Esophagus squamous epithelium (tissue), 5 donors: ENCODE results near the gene OPRM1. TPM values are rescaled to one million over a fixed set of nuclear protein-coding genes. Genes with fewer than 3 reads are reported as not detected.

Experiments used
- DNase-seq: peaks from one replicate; lab custom pipeline; 2025; lab: John Stamatoyannopoulos, UW
- H3K27ac ChIP-seq, 4 donors: fragments of 200-600 bp; sonication (generic); one replicate each; pipeline ENCODE4 v1.5.1; 2016 to 2019; ENCODE audit warnings: mild to moderate bottlenecking in 1 of 4
- H3K27me3 ChIP-seq, 4 donors: fragments of 200-600 bp; sonication (generic); 1 replicate in 3 of 4; 2 replicates in 1 of 4; pipeline versions ENCODE4 v1.5.1 to v1.6.0; 2017 to 2021; ENCODE audit warnings: antibody characterized with exemption in 1 of 4
- H3K36me3 ChIP-seq, 3 donors: fragments of 200-600 bp; sonication (generic); one replicate each; pipeline ENCODE4 v1.5.1; 2016 to 2019
- H3K4me1 ChIP-seq, 3 donors: fragments of 200-600 bp; sonication (generic); one replicate each; pipeline ENCODE4 v1.5.1; 2017 to 2019
- H3K4me3 ChIP-seq, 4 donors: fragments of 200-600 bp; sonication (generic); 1 replicate in 3 of 4; 2 replicates in 1 of 4; pipeline ENCODE4 v1.5.1; 2016 to 2019; ENCODE audit warnings: mild to moderate bottlenecking in 2 of 4, moderate library complexity in 1 of 4
- H3K9me3 ChIP-seq, 3 donors: fragments of 200-600 bp; sonication (generic); one replicate each; pipeline ENCODE4 v1.5.1; 2016 to 2019
- POLR2A ChIP-seq, 4 donors: fragments of 450-650 bp; IDR thresholded peaks; one replicate each; pipeline ENCODE4 v1.6.1; 2017; ENCODE audit warnings: antibody characterized with exemption in 4 of 4, mild to moderate bottlenecking in 4 of 4, moderate library complexity in 3 of 4
- WGBS, 2 donors: methylation state at CpG; one replicate each; pipeline ENCODE4 v1.1.5; 2018; 5-methylcytosine and 5-hydroxymethylcytosine counted together
- intact Hi-C: fragments of 100-400 bp; cut with DNase I; formaldehyde crosslinking; loops from one replicate; pipeline ENCODE4 v1.15.0; 2022
- total RNA-seq, 4 donors: library from RNA; depleted of rRNA; stranded (reverse); fragments of >200 nt; gene quantifications; one replicate each; pipeline ENCODE4 v1.1.0, GENCODE V29; 2016
- TF ChIP-seq, protein P1 (sequence below), 6 experiments: fragments of 450-650 bp in 4 of 6; fragments of 200-600 bp in 2 of 6; sonication (generic) in 2 of 6; IDR thresholded peaks; one replicate each; pipeline ENCODE4 v1.5.1; 2016 to 2019; ENCODE audit warnings: antibody characterized with exemption in 6 of 6, mild to moderate bottlenecking in 4 of 6, moderate library complexity in 4 of 6
- donor health status: DM: yes; HTN: yes; CAD: no.

OPRM1 gene
- total RNA-seq, 4 donors from 2014 or later, result not detected

DNA sequence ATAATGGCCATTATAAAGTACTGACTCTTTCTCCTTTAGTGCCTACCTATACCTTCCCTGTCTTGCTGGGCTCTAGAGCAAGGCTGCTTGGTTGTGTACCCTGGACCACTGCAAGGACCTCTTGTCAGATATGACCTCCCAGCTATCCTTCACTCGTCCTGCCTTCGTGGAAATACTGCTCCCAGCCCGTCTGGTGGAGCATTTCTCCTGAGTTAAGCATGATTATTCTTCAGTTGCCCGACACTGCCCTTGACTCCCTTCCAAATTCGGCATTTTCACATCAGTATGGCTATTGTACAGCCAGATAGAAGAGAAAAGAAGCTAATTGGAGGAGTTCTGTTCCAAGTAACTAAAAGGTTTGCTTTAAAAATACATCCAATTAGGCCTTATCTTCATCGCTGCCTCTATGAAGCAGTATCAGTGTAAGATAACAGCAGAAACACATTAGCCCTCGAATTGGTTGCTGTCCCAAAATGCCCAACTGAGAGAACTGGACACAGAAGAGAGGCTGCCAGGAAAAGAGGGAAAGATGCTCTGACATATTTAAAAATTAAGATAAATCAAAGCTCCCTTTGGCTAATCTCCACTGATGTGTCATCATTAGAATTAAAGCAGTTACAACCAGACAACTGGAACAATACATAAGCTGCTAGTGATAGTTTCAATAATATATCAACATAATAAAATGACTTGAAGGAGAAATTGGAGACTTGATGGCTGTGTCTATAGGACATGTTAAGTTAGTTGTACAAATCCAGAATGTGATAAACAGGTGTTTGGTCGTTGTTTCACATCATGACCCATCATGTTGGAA, 54.4 kb downstream of the OPRM1 start:
- intact Hi-C loops, result no loop called here
- no peak overlapping the region for H3K4me3 ChIP-seq
- 59 to 69% methylated on average over 8 of the region's 8 CpGs for WGBS, 2 donors

DNA sequence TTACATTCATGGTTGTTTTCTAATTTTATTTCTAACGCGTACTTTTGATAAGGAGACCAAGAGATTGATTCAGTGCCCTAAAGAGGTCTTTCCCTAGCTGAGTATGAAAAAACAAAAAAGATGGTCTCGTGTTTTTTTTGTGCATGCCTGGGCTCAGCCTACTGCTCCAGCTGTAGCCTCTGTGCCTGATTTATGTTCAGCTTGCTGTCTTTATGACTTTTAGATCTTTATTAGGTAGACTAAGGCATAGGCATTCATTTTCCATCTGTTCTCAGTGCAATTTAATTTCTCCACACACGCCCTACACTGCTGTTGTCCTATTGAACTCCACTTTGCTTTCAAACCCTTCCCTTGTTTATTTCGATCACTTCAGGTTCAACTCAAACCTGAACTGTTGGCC, 56.5 kb downstream of the OPRM1 start:
- WGBS, 2 donors, result 82 to 90% methylated on average over 5 of the region's 5 CpGs
- Histone ChIP-seq H3K27me3 (no peaks in the 10 kb centered on the region), H3K9me3 (no peaks in the 10 kb centered on the region), H3K27ac (no peak overlapping the region), H3K4me3 (no peak overlapping the region), H3K4me1 (no peaks in the 10 kb centered on the region), H3K36me3 (no peaks in the 10 kb centered on the region)
- DNase-seq, result no peak
- TF ChIP-seq, protein P1, sequence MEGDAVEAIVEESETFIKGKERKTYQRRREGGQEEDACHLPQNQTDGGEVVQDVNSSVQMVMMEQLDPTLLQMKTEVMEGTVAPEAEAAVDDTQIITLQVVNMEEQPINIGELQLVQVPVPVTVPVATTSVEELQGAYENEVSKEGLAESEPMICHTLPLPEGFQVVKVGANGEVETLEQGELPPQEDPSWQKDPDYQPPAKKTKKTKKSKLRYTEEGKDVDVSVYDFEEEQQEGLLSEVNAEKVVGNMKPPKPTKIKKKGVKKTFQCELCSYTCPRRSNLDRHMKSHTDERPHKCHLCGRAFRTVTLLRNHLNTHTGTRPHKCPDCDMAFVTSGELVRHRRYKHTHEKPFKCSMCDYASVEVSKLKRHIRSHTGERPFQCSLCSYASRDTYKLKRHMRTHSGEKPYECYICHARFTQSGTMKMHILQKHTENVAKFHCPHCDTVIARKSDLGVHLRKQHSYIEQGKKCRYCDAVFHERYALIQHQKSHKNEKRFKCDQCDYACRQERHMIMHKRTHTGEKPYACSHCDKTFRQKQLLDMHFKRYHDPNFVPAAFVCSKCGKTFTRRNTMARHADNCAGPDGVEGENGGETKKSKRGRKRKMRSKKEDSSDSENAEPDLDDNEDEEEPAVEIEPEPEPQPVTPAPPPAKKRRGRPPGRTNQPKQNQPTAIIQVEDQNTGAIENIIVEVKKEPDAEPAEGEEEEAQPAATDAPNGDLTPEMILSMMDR (IDR thresholded peaks at IDR 0.05), result no peak
- no peak for TF ChIP-seq POLR2A (IDR thresholded peaks at IDR 0.05)
- intact Hi-C loops, result no loop called here

More for the DNA sequence above, 54.4 kb downstream of the OPRM1 start:
- Histone ChIP-seq H3K27ac (no peak overlapping the region), H3K36me3 (no peaks in the 10 kb centered on the region), H3K9me3 (no peaks in the 10 kb centered on the region), H3K4me1 (no peaks in the 10 kb centered on the region), H3K27me3 (no peaks in the 10 kb centered on the region)
- TF ChIP-seq, protein P1 (IDR thresholded peaks at IDR 0.05), result no peak
- TF ChIP-seq POLR2A (IDR thresholded peaks at IDR 0.05), result no peak
- DNase-seq, result no peak

DNA sequence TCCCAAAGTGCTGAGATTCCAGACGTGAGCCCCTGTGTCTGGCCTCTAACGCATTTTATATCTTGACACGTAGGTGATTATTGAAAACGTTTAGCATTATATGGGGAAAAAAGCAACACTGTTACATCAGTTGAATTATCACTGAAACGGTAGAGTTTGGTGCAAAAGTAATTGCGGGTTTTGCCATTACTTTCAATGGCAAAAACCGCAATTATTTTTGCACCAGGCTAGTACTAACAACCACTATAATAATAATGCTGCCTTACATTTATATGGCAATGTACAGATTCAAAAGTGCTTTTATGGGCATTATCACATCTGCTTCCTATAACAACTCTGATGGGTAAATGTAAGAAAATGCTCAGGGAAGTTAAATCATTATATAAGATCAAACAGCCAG, 57.3 kb downstream of the OPRM1 start:
- no peaks in the 10 kb centered on the region for H3K36me3 ChIP-seq
- no peaks in the 10 kb centered on the region for H3K27me3 ChIP-seq
- no peaks in the 10 kb centered on the region for H3K4me1 ChIP-seq
- TF ChIP-seq, protein P1 (IDR thresholded peaks at IDR 0.05), result no peak
- TF ChIP-seq POLR2A (IDR thresholded peaks at IDR 0.05), result no peak
- H3K9me3 ChIP-seq, result no peaks in the 10 kb centered on the region
- no peak overlapping the region for H3K4me3 ChIP-seq
- intact Hi-C loops, result no loop called here
- no peak for DNase-seq
- no peak overlapping the region for H3K27ac ChIP-seq
- 83 to 89% methylated on average over 7 of the region's 7 CpGs for WGBS, 2 donors

DNA sequence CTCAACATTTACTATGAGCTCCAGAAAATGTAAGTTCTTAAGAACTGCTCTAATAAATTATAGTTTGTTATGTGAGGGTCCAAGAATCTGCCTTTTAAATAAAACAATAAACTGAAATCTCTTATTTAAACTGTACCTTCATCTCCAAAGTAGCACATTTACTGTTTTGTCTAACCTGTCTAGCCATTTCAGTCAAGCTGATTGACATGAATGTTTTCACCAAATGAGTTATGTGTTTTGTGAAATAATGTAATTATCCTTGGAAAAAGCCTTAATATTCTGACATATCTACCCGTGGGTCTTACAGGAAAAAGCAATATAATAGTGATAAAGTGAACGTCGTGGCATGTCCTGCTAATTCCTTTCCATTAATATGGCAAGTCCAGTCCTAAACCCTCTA, 57.8 kb downstream of the OPRM1 start:
- no peaks in the 10 kb centered on the region for H3K4me1 ChIP-seq
- no peak overlapping the region for H3K4me3 ChIP-seq
- H3K9me3 ChIP-seq, result no peaks in the 10 kb centered on the region
- no peak overlapping the region for H3K27ac ChIP-seq
- TF ChIP-seq POLR2A (IDR thresholded peaks at IDR 0.05), result no peak
- TF ChIP-seq, protein P1 (IDR thresholded peaks at IDR 0.05), result no peak
- no peaks in the 10 kb centered on the region for H3K27me3 ChIP-seq
- intact Hi-C loops, result no loop called here
- no peak for DNase-seq
- no peaks in the 10 kb centered on the region for H3K36me3 ChIP-seq
- 66 to 69% methylated on average over 3 of the region's 3 CpGs for WGBS, 2 donors

DNA sequence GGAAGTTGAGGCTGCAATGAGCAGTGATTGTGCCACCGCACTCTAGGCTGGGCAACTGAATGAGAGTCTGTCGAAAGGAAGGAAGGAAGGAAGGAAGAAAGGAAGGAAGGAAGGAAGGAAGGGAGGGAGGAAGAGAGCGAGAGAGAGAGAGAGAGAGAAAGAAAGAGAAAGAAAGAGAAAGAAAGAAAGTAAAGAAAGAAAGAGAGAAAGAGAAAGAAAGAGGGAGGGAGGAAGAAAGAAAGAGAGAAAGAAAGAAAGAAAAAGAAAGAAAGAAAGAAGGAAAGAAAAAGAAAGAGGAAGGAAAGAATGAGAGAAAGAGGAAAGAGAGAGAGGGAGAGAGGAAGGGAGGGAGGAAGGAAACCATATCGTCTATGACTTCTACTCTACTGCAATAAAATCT, 60.2 kb downstream of the OPRM1 start:
- H3K9me3 ChIP-seq, result no peaks in the 10 kb centered on the region
- H3K27me3 ChIP-seq, result no peaks in the 10 kb centered on the region
- DNase-seq, result no peak
- TF ChIP-seq, protein P1 (IDR thresholded peaks at IDR 0.05), result no peak
- TF ChIP-seq POLR2A (IDR thresholded peaks at IDR 0.05), result no peak
- H3K36me3 ChIP-seq, result no peaks in the 10 kb centered on the region
- H3K4me3 ChIP-seq, result no peak overlapping the region
- H3K4me1 ChIP-seq, result no peaks in the 10 kb centered on the region
- intact Hi-C loops, result no loop called here
- 70 to 74% methylated on average over 4 of the region's 4 CpGs for WGBS, 2 donors
- H3K27ac ChIP-seq, result no peak overlapping the region
